B cell (primary cell): ENCODE results near the gene MOV10L1. TPM values are rescaled to one million over a fixed set of nuclear protein-coding genes. Genes with fewer than 3 reads are reported as not detected.

ENCODE experiments used
- ATAC-seq: fragments of 200-7000 bp; cut with Tn5 transposase; one replicate; pipeline ENCODE4 v1.10.0; 2021; ENCODE audit warnings: low read depth, mild to moderate bottlenecking, moderate number of reproducible peaks, moderate library complexity
- CTCF ChIA-PET: fragments of 350-600 bp; sonication (Branson Sonifier 250); formaldehyde crosslinking; loops from one replicate; lab custom pipeline; 2021; ENCODE audit warnings: antibody characterized with exemption, inconsistent platforms; lab: Charles Lee
- POLR2A ChIA-PET: fragments of 350-600 bp; sonication (Branson Sonifier 250); formaldehyde crosslinking; loops from one replicate; lab custom pipeline; 2021; ENCODE audit warnings: antibody characterized with exemption; lab: Charles Lee
- DNase-seq: peaks from one replicate; pipeline ENCODE4 v3.0.0; 2013
- H2AFZ ChIP-seq: 2 replicates; pipeline ENCODE4 v1.6.1; 2012; ENCODE audit warnings: mild to moderate bottlenecking, low read depth, low read length; ENCODE audit not compliant: insufficient read depth, poor library complexity, severe bottlenecking
- H3K27ac ChIP-seq, 2 donors: 1 replicate in 1 of 2; 2 replicates in 1 of 2; pipeline ENCODE4 v1.5.1; 2012 to 2013; ENCODE audit warnings: low read length in 2 of 2, mild to moderate bottlenecking in 2 of 2, moderate library complexity in 1 of 2
- H3K27me3 ChIP-seq, 4 experiments: fragments of 200-600 bp in 1 of 4; sonication (generic) in 1 of 4; replicated peaks in 1 of 4; 1 replicate in 2 of 4; 2 replicates in 2 of 4; pipeline versions ENCODE4 v1.6.1 to v1.7.0; 2013 to 2016; ENCODE audit warnings: low read length in 3 of 4, mild to moderate bottlenecking in 2 of 4, mixed read lengths in 1 of 4, moderate library complexity in 1 of 4; ENCODE audit not compliant: insufficient read depth in 4 of 4, control insufficient read depth in 3 of 4; ENCODE audit errors: control extremely low read depth in 1 of 4
- H3K36me3 ChIP-seq, 2 experiments: replicated peaks in 1 of 2; 1 replicate in 1 of 2; 2 replicates in 1 of 2; pipeline versions ENCODE4 v1.6.1 to v1.7.1; 2013; ENCODE audit warnings: low read length in 1 of 2; ENCODE audit not compliant: insufficient read depth in 2 of 2, control insufficient read depth in 1 of 2; ENCODE audit errors: control extremely low read depth in 1 of 2, extremely low read depth in 1 of 2
- H3K4me1 ChIP-seq, 2 donors: fragments of 200-600 bp in 1 of 2; sonication (generic) in 1 of 2; 1 replicate in 1 of 2; 2 replicates in 1 of 2; pipeline versions ENCODE4 v1.5.1 to v1.6.1; 2013 to 2017; ENCODE audit warnings: low read length in 2 of 2; ENCODE audit not compliant: control insufficient read depth in 2 of 2, insufficient read depth in 2 of 2
- H3K4me2 ChIP-seq: replicated peaks from 2 replicates; pipeline ENCODE3; 2012; ENCODE audit warnings: mild to moderate bottlenecking, low read depth, low read length; ENCODE audit not compliant: poor library complexity, severe bottlenecking
- H3K4me3 ChIP-seq, 5 experiments: fragments of 200-600 bp in 1 of 5; sonication (generic) in 1 of 5; 1 replicate in 3 of 5; 2 replicates in 2 of 5; pipeline versions ENCODE4 v1.5.1 to v1.7.0; 2011 to 2016; ENCODE audit warnings: low read length in 4 of 5, mild to moderate bottlenecking in 4 of 5, low read depth in 2 of 5, control low read depth in 1 of 5, moderate library complexity in 1 of 5; ENCODE audit not compliant: insufficient read depth in 1 of 5; ENCODE audit errors: control extremely low read depth in 1 of 5, extremely low read depth in 1 of 5
- H3K79me2 ChIP-seq: fragments of 200-600 bp; sonication (generic); one replicate; pipeline ENCODE4 v1.6.0; 2016; ENCODE audit warnings: low read length; ENCODE audit not compliant: control insufficient read depth, insufficient read depth
- H3K9ac ChIP-seq: fragments of 200-600 bp; sonication (generic); 2 replicates; pipeline ENCODE4 v1.6.1; 2017; ENCODE audit warnings: mild to moderate bottlenecking, low read length, moderate library complexity
- H3K9me3 ChIP-seq, 3 donors: one replicate each; pipeline versions ENCODE4 v1.6.1 to v1.7.1; 2013; ENCODE audit warnings: low read length in 2 of 3; ENCODE audit not compliant: control insufficient read depth in 2 of 3, insufficient read depth in 1 of 3; ENCODE audit errors: control extremely low read depth in 1 of 3
- H4K20me1 ChIP-seq: 2 replicates; pipeline ENCODE4 v1.6.0; 2012; ENCODE audit warnings: mild to moderate bottlenecking, low read length; ENCODE audit not compliant: insufficient read depth, control insufficient read depth, poor library complexity, severe bottlenecking
- H3K27ac Mint-ChIP-seq: one replicate; pipeline ENCODE4 v1.8.0; 2021; ENCODE audit warnings: mixed read lengths
- H3K27me3 Mint-ChIP-seq: one replicate; pipeline ENCODE4 v1.8.0; 2021; ENCODE audit warnings: mixed read lengths
- H3K4me1 Mint-ChIP-seq: one replicate; pipeline ENCODE4 v1.8.0; 2021; ENCODE audit warnings: mixed read lengths
- H3K4me3 Mint-ChIP-seq: one replicate; pipeline ENCODE4 v1.8.0; 2021; ENCODE audit warnings: mixed read lengths
- H3K9me3 Mint-ChIP-seq: one replicate; pipeline ENCODE4 v1.8.0; 2022; ENCODE audit warnings: mixed read lengths; ENCODE audit not compliant: insufficient read depth
- EZH2 ChIP-seq: IDR thresholded peaks from 2 replicates; pipeline ENCODE4 v1.6.1; 2012; ENCODE audit warnings: borderline replicate concordance, low read depth, mild to moderate bottlenecking, moderate library complexity, low read length; ENCODE audit not compliant: insufficient read depth, poor library complexity, severe bottlenecking
- WGBS: methylation state at CpG from one replicate; pipeline ENCODE4 v1.1.5; 2013; ENCODE audit warnings: missing lambda C conversion rate; ENCODE audit not compliant: insufficient coverage; 5-methylcytosine and 5-hydroxymethylcytosine counted together
- intact Hi-C: fragments of 100-400 bp; cut with micrococcal nuclease; formaldehyde crosslinking; loops from one replicate; pipeline ENCODE4 v1.10.0; 2022
- polyA plus RNA-seq: library from polyadenylated mRNA; depleted of rRNA; stranded (reverse); fragments of >200 nt; gene quantifications from 2 replicates; pipeline ENCODE4 v1.2.3, GENCODE V29; 2012
- total RNA-seq, 2 donors: library from RNA; stranded (reverse); fragments of 120-200 nt in 1 of 2; gene quantifications; 1 replicate in 1 of 2; 2 replicates in 1 of 2; pipeline versions ENCODE4 v1.2.3 to v1.2.4, GENCODE V29; 2013 to 2022
- TF ChIP-seq, protein P1 (sequence below): fragments of 200-600 bp; IDR thresholded peaks from one replicate; pipeline ENCODE4 v1.8.0; 2022; ENCODE audit warnings: antibody characterized with exemption, mild to moderate bottlenecking

Gene MOV10L1
- total and polyA plus RNA-seq, 2 donors (not counting 1 experiment from before 2014, with no cell fraction given): not detected

DNA sequence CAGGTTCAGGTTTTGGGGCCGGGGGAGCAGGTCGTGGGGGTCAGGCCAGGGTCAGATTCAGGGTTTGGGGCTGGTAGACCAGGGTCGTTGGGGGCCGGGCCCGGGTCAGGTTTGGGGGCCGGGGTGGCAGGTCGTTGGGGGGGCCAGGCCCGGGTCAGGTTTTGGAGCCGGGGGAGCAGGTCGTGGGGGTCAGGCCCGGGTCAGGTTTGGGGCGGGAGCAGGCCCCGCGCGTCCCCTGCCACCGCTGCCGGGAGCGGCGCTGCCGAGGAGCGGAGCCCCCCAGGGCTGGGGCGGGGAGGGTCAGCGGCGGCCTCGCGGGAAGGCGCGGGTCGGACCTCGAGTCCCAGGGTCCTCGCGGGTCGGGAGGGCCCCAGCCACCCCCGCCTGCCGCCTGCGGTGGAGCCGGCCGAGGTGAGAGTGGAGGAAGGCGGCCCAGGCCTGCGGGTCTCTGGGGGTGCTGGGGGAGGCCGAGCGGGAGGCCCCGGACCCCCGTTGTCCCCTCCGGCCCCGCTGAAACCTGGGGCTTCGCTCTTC lies 96.4 kb downstream of the MOV10L1 start:
- CTCF ChIA-PET: interaction anchor here (0.6 to 2.2 kb wide), 3 partner anchors 20 to 37 kb away, joined by 3 to 9 read pairs (median 6); no protein-coding TSS in a partner anchor
- H3K4me1 ChIP-seq: peaks cover 55 to 61% of the 10 kb centered on the region in 2 donors
- peak overlapping the region; percentile 74 for H3K9ac ChIP-seq
- Mint-ChIP-seq H3K4me1 (peaks cover 42% of the 10 kb centered on the region), H3K9me3 (no peaks in the 10 kb centered on the region), H3K27ac (peak overlapping the region; percentile 86), H3K4me3 (peak overlapping the region; percentile 90), H3K27me3 (no peaks in the 10 kb centered on the region)
- peak overlapping the region; percentile 21 for H2AFZ ChIP-seq
- H3K27ac ChIP-seq: peak overlapping the region; percentile 38 to 71
- peaks cover 11% of the 10 kb centered on the region for H3K79me2 ChIP-seq
- no peaks in the 10 kb centered on the region for H3K9me3 ChIP-seq
- no peak for TF ChIP-seq EZH2
- TF ChIP-seq, protein P1, sequence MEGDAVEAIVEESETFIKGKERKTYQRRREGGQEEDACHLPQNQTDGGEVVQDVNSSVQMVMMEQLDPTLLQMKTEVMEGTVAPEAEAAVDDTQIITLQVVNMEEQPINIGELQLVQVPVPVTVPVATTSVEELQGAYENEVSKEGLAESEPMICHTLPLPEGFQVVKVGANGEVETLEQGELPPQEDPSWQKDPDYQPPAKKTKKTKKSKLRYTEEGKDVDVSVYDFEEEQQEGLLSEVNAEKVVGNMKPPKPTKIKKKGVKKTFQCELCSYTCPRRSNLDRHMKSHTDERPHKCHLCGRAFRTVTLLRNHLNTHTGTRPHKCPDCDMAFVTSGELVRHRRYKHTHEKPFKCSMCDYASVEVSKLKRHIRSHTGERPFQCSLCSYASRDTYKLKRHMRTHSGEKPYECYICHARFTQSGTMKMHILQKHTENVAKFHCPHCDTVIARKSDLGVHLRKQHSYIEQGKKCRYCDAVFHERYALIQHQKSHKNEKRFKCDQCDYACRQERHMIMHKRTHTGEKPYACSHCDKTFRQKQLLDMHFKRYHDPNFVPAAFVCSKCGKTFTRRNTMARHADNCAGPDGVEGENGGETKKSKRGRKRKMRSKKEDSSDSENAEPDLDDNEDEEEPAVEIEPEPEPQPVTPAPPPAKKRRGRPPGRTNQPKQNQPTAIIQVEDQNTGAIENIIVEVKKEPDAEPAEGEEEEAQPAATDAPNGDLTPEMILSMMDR: no peak
- peak overlapping the region; percentile 93 for H3K4me2 ChIP-seq
- intact Hi-C loops: no loop called here
- peak overlapping the region; percentile 47 to 76 (median 59) for H3K4me3 ChIP-seq
- POLR2A ChIA-PET: interaction anchor here (0.6 to 1.5 kb wide), 5 partner anchors 11 to 236 kb away, joined by 4 to 8 read pairs (median 7); no protein-coding TSS in a partner anchor
- DNase-seq: peak; percentile 39
- ATAC-seq: no peak
- no peaks in the 10 kb centered on the region for H4K20me1 ChIP-seq
- H3K36me3 ChIP-seq: peaks cover 0 to 7% of the 10 kb centered on the region in 2 experiments
- WGBS: under 1% methylated on average over 41 of the region's 47 CpGs
- peaks cover 0 to 17% (median 2%) of the 10 kb centered on the region in 4 experiments for H3K27me3 ChIP-seq
